AG09319 (cell line): ENCODE results near the gene TBL2.
"Not testable (repeated sequence)": the region's sequence is repeated elsewhere in the genome, so short reads cannot be mapped to it uniquely, and the experiment has no call there.

Source experiments
- DNase-seq: peaks from one replicate; pipeline ENCODE4 v3.0.0-alpha.2; 2010; ENCODE audit warnings: low read depth; ENCODE audit errors: extremely low read depth
- CTCF ChIP-seq: IDR thresholded peaks from 2 replicates; pipeline ENCODE4 v1.5.1; 2011; ENCODE audit warnings: low read depth, mild to moderate bottlenecking, inconsistent platforms, low read length, moderate library complexity

The TBL2 gene

GRCh38 chr7:73612598-73613269 lies 34.4 kb upstream of the TBL2 start:
- no peak; the same call in 1 of the 2 replicates for TF ChIP-seq CTCF
- DNase-seq = no peak

- DNase-seq = no peak
- TF ChIP-seq CTCF = no peak
Measured at GRCh38 chr7:73611017-73611555, 32.7 kb upstream of the TBL2 start.

- no peak for TF ChIP-seq CTCF
- DNase-seq = no peak
Measured at GRCh38 chr7:73610105-73610504, 31.7 kb upstream of the TBL2 start.

- not testable (repeated sequence) for DNase-seq
Measured at GRCh38 chr7:73607692-73607983, 29.3 kb upstream of the TBL2 start.

- DNase-seq = no peak
- TF ChIP-seq CTCF = peak; percentile 93
Measured at GRCh38 chr7:73606801-73607691, 28.7 kb upstream of the TBL2 start.

- TF ChIP-seq CTCF = no peak
- no peak for DNase-seq
Measured at GRCh38 chr7:73605601-73606220, 27.3 kb upstream of the TBL2 start.

GRCh38 chr7:73602721-73603651 lies 24.6 kb upstream of the TBL2 start:
- TF ChIP-seq CTCF = no peak
- DNase-seq = no peak
